ENCODE results near the gene CLDN16.
A peak's percentile ranks its signal among the peaks of the same experiment; 100 is the strongest.

GRCh38 chr3:190369668-190370295 lies 18.2 kb upstream of the CLDN16 start:
- TF ChIP-seq CTCF (conservative IDR thresholded peaks at IDR 0.05; ENCODE audit: low read depth, low read length) (no peak), RAD21 (IDR thresholded peaks at IDR 0.05; ENCODE audit: low read length) (no peak), ELK1 (IDR thresholded peaks at IDR 0.05; ENCODE audit: borderline replicate concordance, low read depth, low read length) (no peak), MAZ (IDR thresholded peaks at IDR 0.05; ENCODE audit: borderline replicate concordance, low read depth, low read length) (no peak), CEBPB (IDR thresholded peaks at IDR 0.05; ENCODE audit: low read depth, low read length) (no peak; the same call in 1 of the 2 replicates), BHLHE40 (IDR thresholded peaks at IDR 0.05; ENCODE audit: low read depth, low read length) (no peak), POLR2A (IDR thresholded peaks at IDR 0.05; ENCODE audit: low read depth, low read length) (no peak), RCOR1 (IDR thresholded peaks at IDR 0.05; ENCODE audit: insufficient replicate concordance, low read length) (no peak), MAFK (IDR thresholded peaks at IDR 0.05; ENCODE audit: low read depth, low read length) (0 out of 2 replicates have a peak, but pooled peaks have one; percentile 3), SMC3 (IDR thresholded peaks at IDR 0.05; ENCODE audit: low read depth, low read length) (no peak), CHD1 (IDR thresholded peaks at IDR 0.05; ENCODE audit: low read depth, low read length) (no peak)
